OCI-LY7 (cell line): ENCODE results near the gene PZP.

ENCODE experiments used
- CTCF ChIP-seq: fragments of 200-600 bp; sonication (generic); conservative IDR thresholded peaks from 2 replicates; pipeline ENCODE4 v1.5.1; 2014; ENCODE audit warnings: mild to moderate bottlenecking, antibody characterized with exemption, low read length, moderate library complexity, mixed read lengths
- EZH2phosphoT487 ChIP-seq: fragments of 200-600 bp; sonication (generic); IDR thresholded peaks from 2 replicates; pipeline ENCODE4 v1.6.1; 2018; ENCODE audit warnings: low read depth, borderline replicate concordance, mild to moderate bottlenecking, mixed run types, antibody characterized with exemption, low read length, moderate library complexity, mixed read lengths

GRCh38 chr12:9149372-9149771, 58.8 kb downstream of the PZP start:
- TF ChIP-seq CTCF (peak; percentile 66), EZH2phosphoT487 (no peak)
